Ishikawa (cell line): ENCODE results near the gene CHD8.

Experiments
- NFIC ChIP-seq: IDR thresholded peaks from 2 replicates; pipeline ENCODE4 v1.6.1; 2012
- TF ChIP-seq, protein P1 (sequence below): IDR thresholded peaks from 2 replicates; pipeline ENCODE4 v1.6.1; 2012

DNA sequence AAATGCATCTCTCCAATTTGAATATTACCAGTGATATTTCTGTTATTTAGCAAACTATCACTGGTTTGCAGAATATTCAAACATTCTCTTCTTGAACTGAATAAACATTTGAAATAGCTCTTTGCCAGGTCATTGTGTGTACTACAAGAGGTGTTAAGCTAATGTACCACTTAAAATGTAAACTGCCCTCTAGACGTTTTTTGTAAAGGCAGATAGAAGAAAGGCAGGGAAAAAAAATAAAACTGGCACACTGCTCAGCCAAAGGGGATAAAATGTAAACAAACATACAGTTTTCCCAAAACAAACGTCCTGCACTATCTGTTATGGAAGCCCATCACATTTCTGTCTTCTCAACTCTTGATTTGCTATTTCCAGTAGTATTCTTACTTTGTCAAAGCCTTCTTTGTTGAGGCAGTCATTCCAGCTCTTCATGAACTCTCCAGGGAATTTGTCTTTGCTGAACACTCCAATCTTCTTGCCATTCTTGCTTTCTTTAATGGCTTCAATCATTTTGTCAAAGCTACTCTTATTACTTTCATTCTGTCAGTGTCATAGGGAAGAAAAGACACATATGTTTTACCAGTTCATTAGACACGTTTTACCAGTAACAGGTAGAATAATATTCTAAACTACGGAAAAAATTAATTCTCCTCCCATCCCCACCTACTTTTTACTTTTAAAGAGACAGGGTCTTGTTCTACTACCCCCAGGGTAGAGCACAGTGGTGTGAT, 85.8 kb downstream of the CHD8 start:
- TF ChIP-seq, protein P1, sequence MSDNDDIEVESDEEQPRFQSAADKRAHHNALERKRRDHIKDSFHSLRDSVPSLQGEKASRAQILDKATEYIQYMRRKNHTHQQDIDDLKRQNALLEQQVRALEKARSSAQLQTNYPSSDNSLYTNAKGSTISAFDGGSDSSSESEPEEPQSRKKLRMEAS = no peak
- no peak for TF ChIP-seq NFIC
